Ascending aorta (tissue), 2 donors: ENCODE data around the gene PAX4. TPM values are rescaled to one million over a fixed set of nuclear protein-coding genes. Genes with fewer than 3 reads are reported as not detected.

ENCODE experiments used
- DNase-seq, 2 donors: peaks; one replicate each; pipeline ENCODE4 v3.0.0-alpha.2; 2019; ENCODE audit warnings: low spot score in 2 of 2
- H3K27ac ChIP-seq, 2 donors: fragments of 200-600 bp; sonication (generic); one replicate each; pipeline ENCODE4 v1.5.1; 2016 to 2017; ENCODE audit warnings: mild to moderate bottlenecking in 1 of 2
- H3K27me3 ChIP-seq: fragments of 200-600 bp; sonication (generic); one replicate; pipeline ENCODE4 v1.5.1; 2017
- H3K36me3 ChIP-seq, 2 donors: fragments of 200-600 bp; sonication (generic); one replicate each; pipeline ENCODE4 v1.5.1; 2016
- H3K4me1 ChIP-seq, 2 donors: fragments of 200-600 bp; sonication (generic); one replicate each; pipeline ENCODE4 v1.5.1; 2016 to 2017; ENCODE audit warnings: mild to moderate bottlenecking in 1 of 2
- H3K4me3 ChIP-seq, 2 donors: fragments of 200-600 bp; sonication (generic); one replicate each; pipeline ENCODE4 v1.5.1; 2016 to 2017; ENCODE audit warnings: mild to moderate bottlenecking in 1 of 2
- H3K9me3 ChIP-seq, 2 donors: fragments of 200-600 bp; sonication (generic); one replicate each; pipeline ENCODE4 v1.5.1; 2016
- intact Hi-C: fragments of 100-400 bp; cut with DNase I; formaldehyde crosslinking; loops from one replicate; pipeline ENCODE4 v1.15.1; 2023
- total RNA-seq: library from RNA; depleted of rRNA; stranded (reverse); fragments of >200 nt; gene quantifications from one replicate; pipeline ENCODE4 v1.1.0, GENCODE V29; 2016
- TF ChIP-seq, protein P1 (sequence below), 3 experiments: fragments of 200-600 bp in 2 of 3; fragments of 450-650 bp in 1 of 3; sonication (generic) in 2 of 3; IDR thresholded peaks; one replicate each; pipeline ENCODE4 v1.5.1; 2016 to 2019; ENCODE audit warnings: antibody characterized with exemption in 3 of 3, mild to moderate bottlenecking in 1 of 3, moderate library complexity in 1 of 3

Gene PAX4
- total RNA-seq, 1 donor from 2014 or later = not detected

DNA sequence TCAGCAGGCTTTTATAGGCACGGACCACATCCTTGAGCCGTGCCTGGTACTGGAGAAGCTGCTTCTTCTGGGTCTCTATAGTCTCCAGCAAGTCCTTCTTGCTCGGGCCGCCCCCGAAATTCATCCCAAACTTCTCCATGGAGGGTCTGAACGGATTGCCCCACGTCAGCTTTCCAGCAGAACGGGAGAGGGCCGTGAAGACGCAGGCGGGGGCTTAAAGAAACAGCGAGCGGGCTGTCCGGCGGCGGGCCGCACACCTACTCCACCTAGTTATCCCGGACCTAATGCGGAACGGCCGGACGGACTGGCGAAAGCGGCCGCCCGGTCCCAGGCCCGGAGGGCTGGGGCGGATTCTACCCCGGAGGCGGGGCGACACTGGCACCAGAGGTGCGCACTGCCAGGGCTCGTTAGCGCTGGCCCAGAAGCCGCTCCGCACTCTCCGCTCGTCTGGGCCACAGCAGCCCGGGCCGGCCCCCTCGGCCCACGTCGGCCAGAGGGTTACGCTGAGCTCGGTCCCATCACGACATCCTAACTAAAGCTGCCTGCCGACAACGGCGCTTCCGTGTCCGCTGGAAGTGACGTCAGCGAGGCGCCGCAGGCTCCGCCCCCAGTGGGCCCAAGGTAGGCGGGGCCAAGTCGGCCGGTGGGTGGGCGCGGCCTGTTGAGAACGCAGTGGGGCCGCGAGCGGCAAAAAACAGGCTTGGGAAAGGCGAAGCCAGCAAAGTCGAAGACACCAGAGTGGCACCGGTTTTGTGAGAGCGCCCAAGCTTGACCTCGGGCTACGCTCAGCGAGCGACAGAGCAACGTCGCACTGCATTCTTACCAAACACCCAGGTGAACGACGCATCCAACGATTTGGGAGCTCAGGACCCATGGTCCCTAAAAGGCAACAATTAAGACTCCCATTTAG lies 32.6 kb downstream of the PAX4 start, which contains the start of gene GCC1:
Gene GCC1 (minus strand): TSS at position 553 of the 910 bp plus-strand sequence. CDS start 414 bp downstream, at position 139.
- DNase-seq = peak; percentile 67 to 96
- H3K27ac ChIP-seq = peak within 1 kb of the TSS; percentile 89 to 94
- H3K9me3 ChIP-seq = no peaks in the 10 kb centered on the region
- peak within 1 kb of the TSS; percentile 75 to 79 for H3K4me3 ChIP-seq
- peaks cover 6 to 44% of the 10 kb centered on the region in 2 donors for H3K4me1 ChIP-seq
- TF ChIP-seq, protein P1, sequence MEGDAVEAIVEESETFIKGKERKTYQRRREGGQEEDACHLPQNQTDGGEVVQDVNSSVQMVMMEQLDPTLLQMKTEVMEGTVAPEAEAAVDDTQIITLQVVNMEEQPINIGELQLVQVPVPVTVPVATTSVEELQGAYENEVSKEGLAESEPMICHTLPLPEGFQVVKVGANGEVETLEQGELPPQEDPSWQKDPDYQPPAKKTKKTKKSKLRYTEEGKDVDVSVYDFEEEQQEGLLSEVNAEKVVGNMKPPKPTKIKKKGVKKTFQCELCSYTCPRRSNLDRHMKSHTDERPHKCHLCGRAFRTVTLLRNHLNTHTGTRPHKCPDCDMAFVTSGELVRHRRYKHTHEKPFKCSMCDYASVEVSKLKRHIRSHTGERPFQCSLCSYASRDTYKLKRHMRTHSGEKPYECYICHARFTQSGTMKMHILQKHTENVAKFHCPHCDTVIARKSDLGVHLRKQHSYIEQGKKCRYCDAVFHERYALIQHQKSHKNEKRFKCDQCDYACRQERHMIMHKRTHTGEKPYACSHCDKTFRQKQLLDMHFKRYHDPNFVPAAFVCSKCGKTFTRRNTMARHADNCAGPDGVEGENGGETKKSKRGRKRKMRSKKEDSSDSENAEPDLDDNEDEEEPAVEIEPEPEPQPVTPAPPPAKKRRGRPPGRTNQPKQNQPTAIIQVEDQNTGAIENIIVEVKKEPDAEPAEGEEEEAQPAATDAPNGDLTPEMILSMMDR (IDR thresholded peaks at IDR 0.05) = no peak
- H3K27me3 ChIP-seq = no peaks in the 10 kb centered on the region
- intact Hi-C loops = loop anchor here (1.0 to 10.0 kb wide), 6 partner anchors 47 to 1637 kb away; partner anchors contain the start of genes GRM8, RBM28 and ZNF800
- peaks cover 19 to 29% of the 10 kb centered on the region in 2 donors for H3K36me3 ChIP-seq

GRCh38 chr7:127584648-127585043 lies 33.3 kb downstream of the PAX4 start:
- H3K36me3 ChIP-seq = peaks cover 19 to 29% of the 10 kb centered on the region in 2 donors
- intact Hi-C loops = loop anchor here (1.0 to 10.0 kb wide), 6 partner anchors 48 to 1638 kb away; partner anchors contain the start of genes GRM8, RBM28 and ZNF800
- H3K9me3 ChIP-seq = no peaks in the 10 kb centered on the region
- H3K4me3 ChIP-seq = peak overlapping the region; percentile 75 to 79
- DNase-seq = no peak
- H3K27ac ChIP-seq = peak overlapping the region; percentile 89 to 94
- TF ChIP-seq, protein P1 (IDR thresholded peaks at IDR 0.05) = no peak
- peaks cover 6 to 43% of the 10 kb centered on the region in 2 donors for H3K4me1 ChIP-seq
- no peaks in the 10 kb centered on the region for H3K27me3 ChIP-seq

DNA sequence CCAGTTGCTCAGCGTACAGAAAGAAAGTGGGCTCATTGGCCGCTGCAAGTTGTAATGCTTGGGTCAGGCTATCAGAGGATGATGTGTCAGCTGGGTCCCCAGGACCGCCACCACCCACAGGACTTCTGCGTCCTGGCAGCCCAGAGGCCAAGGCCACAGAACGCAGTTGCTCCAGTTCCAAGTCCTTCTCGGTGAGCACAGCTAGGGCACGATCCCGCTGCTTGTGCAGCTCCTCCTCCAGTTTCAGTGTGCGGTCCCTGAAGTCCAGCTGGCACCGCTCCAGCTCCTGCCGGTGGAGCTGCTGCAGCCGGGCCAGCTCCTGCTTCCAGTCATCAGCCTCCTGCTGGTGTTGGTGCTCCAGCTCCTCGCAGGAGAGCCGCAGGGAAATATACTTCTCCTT lies 35.6 kb downstream of the PAX4 start:
- intact Hi-C loops = loop anchor here (10.0 kb wide), 1 partner anchor 762 kb away; the partner anchor contains the start of gene RBM28
- Histone ChIP-seq H3K27me3 (no peaks in the 10 kb centered on the region), H3K4me3 (no peak overlapping the region), H3K9me3 (no peaks in the 10 kb centered on the region), H3K36me3 (peaks cover 19 to 29% of the 10 kb centered on the region in 2 donors), H3K27ac (no peak overlapping the region), H3K4me1 (peaks cover 6 to 37% of the 10 kb centered on the region in 2 donors)
- TF ChIP-seq, protein P1 (IDR thresholded peaks at IDR 0.05) = no peak
- no peak for DNase-seq

GRCh38 chr7:127581716-127582115 lies 36.2 kb downstream of the PAX4 start:
- Histone ChIP-seq H3K9me3 (no peaks in the 10 kb centered on the region), H3K27me3 (no peaks in the 10 kb centered on the region), H3K36me3 (peaks cover 19 to 29% of the 10 kb centered on the region in 2 donors), H3K4me1 (peaks cover 6 to 35% of the 10 kb centered on the region in 2 donors), H3K4me3 (no peak overlapping the region), H3K27ac (no peak overlapping the region)
- TF ChIP-seq, protein P1 (IDR thresholded peaks at IDR 0.05) = no peak
- DNase-seq = no peak
- intact Hi-C loops = loop anchor here (10.0 kb wide), 1 partner anchor 763 kb away; the partner anchor contains the start of gene RBM28

- H3K27me3 ChIP-seq = no peaks in the 10 kb centered on the region
- no peaks in the 10 kb centered on the region for H3K9me3 ChIP-seq
- intact Hi-C loops = loop anchor here (10.0 kb wide), 1 partner anchor 764 kb away; the partner anchor contains the start of gene RBM28
- TF ChIP-seq, protein P1 (IDR thresholded peaks at IDR 0.05) = no peak
- peaks cover 6 to 35% of the 10 kb centered on the region in 2 donors for H3K4me1 ChIP-seq
- peaks cover 19 to 29% of the 10 kb centered on the region in 2 donors for H3K36me3 ChIP-seq
- DNase-seq = no peak
- H3K27ac ChIP-seq = no peak overlapping the region
- no peak overlapping the region for H3K4me3 ChIP-seq
Observed at GRCh38 chr7:127580612-127581011, 37.3 kb downstream of the PAX4 start.
